Retinal pigment epithelial cell (primary cell): ENCODE data around the gene BANK1.

Experiments used
- DNase-seq: peaks from one replicate; pipeline ENCODE4 v3.0.0-alpha.2; 2010; ENCODE audit warnings: low read depth
- H3K4me3 ChIP-seq: 2 replicates; pipeline ENCODE4 v1.5.1; 2011; ENCODE audit warnings: mild to moderate bottlenecking, low read length, control low read depth, moderate library complexity
- CTCF ChIP-seq: conservative IDR thresholded peaks from 2 replicates; pipeline ENCODE4 v1.5.1; 2011; ENCODE audit warnings: low read depth, low read length, control low read depth, inconsistent platforms

Gene BANK1

GRCh38 chr4:101977076-101977475 lies 186.5 kb downstream of the BANK1 start:
- DNase-seq: peak; percentile 96
- TF ChIP-seq CTCF: no peak
- H3K4me3 ChIP-seq: no peak overlapping the region

- TF ChIP-seq CTCF: no peak
- H3K4me3 ChIP-seq: no peak overlapping the region
- DNase-seq: no peak
Measured at GRCh38 chr4:101981756-101982155, 191.2 kb downstream of the BANK1 start.

GRCh38 chr4:101983835-101984234 lies 193.3 kb downstream of the BANK1 start:
- no peak overlapping the region for H3K4me3 ChIP-seq
- TF ChIP-seq CTCF: no peak
- DNase-seq: no peak

GRCh38 chr4:101987623-101988243 lies 197.2 kb downstream of the BANK1 start:
- DNase-seq: no peak
- no peak for TF ChIP-seq CTCF
- no peak overlapping the region for H3K4me3 ChIP-seq

GRCh38 chr4:101989551-101989950 lies 199.0 kb downstream of the BANK1 start:
- no peak overlapping the region for H3K4me3 ChIP-seq
- TF ChIP-seq CTCF: no peak
- DNase-seq: no peak

- no peak for TF ChIP-seq CTCF
- no peak for DNase-seq
Measured at GRCh38 chr4:101992446-101992845, 201.9 kb downstream of the BANK1 start.

GRCh38 chr4:101993002-101993841 lies 202.7 kb downstream of the BANK1 start:
- no peak overlapping the region for H3K4me3 ChIP-seq
- no peak for DNase-seq

More at GRCh38 chr4:101992446-101992845, 201.9 kb downstream of the BANK1 start:
- H3K4me3 ChIP-seq: no peak overlapping the region

More at GRCh38 chr4:101993002-101993841, 202.7 kb downstream of the BANK1 start:
- no peak for TF ChIP-seq CTCF
